NCI-H526 (cell line): Measurements from ENCODE around the gene DPP6.

Experiments used
- DNase-seq, 2 experiments: peaks; one replicate each; lab custom pipeline; 2025; lab: John Stamatoyannopoulos, UW

Gene DPP6

GRCh38 chr7:154817224-154817896 is 765.2 kb downstream of the DPP6 start:
- DNase-seq, result no peak

- no peak for DNase-seq
Measured at GRCh38 chr7:154827007-154827406, 774.8 kb downstream of the DPP6 start.

- DNase-seq, result peak; percentile 70 to 86
Measured at GRCh38 chr7:154832557-154833138, 780.5 kb downstream of the DPP6 start.

- no peak for DNase-seq
Measured at GRCh38 chr7:154836021-154836448, 783.8 kb downstream of the DPP6 start.

GRCh38 chr7:154837087-154837486 is 784.9 kb downstream of the DPP6 start:
- DNase-seq, result no peak

- DNase-seq, result no peak
Measured at GRCh38 chr7:154837622-154838021, 785.4 kb downstream of the DPP6 start.

GRCh38 chr7:154840086-154840485 is 787.9 kb downstream of the DPP6 start:
- no peak for DNase-seq

- peak; percentile 93 to 94 for DNase-seq
Measured at GRCh38 chr7:154841731-154842331, 789.6 kb downstream of the DPP6 start.

- no peak for DNase-seq
Measured at GRCh38 chr7:154842591-154842990, 790.4 kb downstream of the DPP6 start.

- no peak for DNase-seq
Measured at GRCh38 chr7:154843670-154844237, 791.6 kb downstream of the DPP6 start.

GRCh38 chr7:154844499-154844898 is 792.3 kb downstream of the DPP6 start:
- DNase-seq, result no peak

GRCh38 chr7:154844955-154845354 is 792.8 kb downstream of the DPP6 start:
- DNase-seq, result no peak

GRCh38 chr7:154848464-154848863 is 796.3 kb downstream of the DPP6 start:
- no peak for DNase-seq

- DNase-seq, result no peak
Measured at GRCh38 chr7:154852205-154852604, 800.0 kb downstream of the DPP6 start.

- DNase-seq, result no peak
Measured at GRCh38 chr7:154853063-154853726, 801.0 kb downstream of the DPP6 start.

GRCh38 chr7:154853727-154854095 is 801.5 kb downstream of the DPP6 start:
- DNase-seq, result no peak

- no peak for DNase-seq
Measured at GRCh38 chr7:154854836-154855235, 802.6 kb downstream of the DPP6 start.

- no peak for DNase-seq
Measured at GRCh38 chr7:154855366-154855765, 803.2 kb downstream of the DPP6 start.

GRCh38 chr7:154856733-154857132 is 804.5 kb downstream of the DPP6 start:
- DNase-seq, result no peak

GRCh38 chr7:154857240-154857639 is 805.0 kb downstream of the DPP6 start:
- no peak for DNase-seq

GRCh38 chr7:154857728-154858681 is 805.8 kb downstream of the DPP6 start:
- DNase-seq, result no peak
